Measurements from ENCODE around the gene CCDC187.

- TF ChIP-seq POLR2AphosphoS5 (IDR thresholded peaks at IDR 0.05) (no peak), CTCF (IDR thresholded peaks at IDR 0.05) (no peak)
Measured at GRCh38 chr9:136336881-136337280, 33.0 kb upstream of the CCDC187 start.

Measured in transverse colon (tissue), 4 donors.